Keratinocyte (primary cell): ENCODE data around the gene ADAM19. TPM values are rescaled to one million over a fixed set of nuclear protein-coding genes. Genes with fewer than 3 reads are reported as not detected.

Experiments used
- DNase-seq: peaks from one replicate; pipeline ENCODE4 v3.0.0-alpha.2; 2011; ENCODE audit warnings: low read depth, missing footprints, low spot score
- FAIRE-seq: peaks from 2 replicates; lab custom pipeline; 2011; peaks lifted over from hg19 to GRCh38; lab: Jason Lieb, UNC
- H2AFZ ChIP-seq: 2 replicates; pipeline ENCODE4 v1.6.0; 2012; ENCODE audit warnings: low read length, control low read depth, inconsistent platforms; ENCODE audit not compliant: control insufficient read depth
- H3K27ac ChIP-seq: 2 replicates; pipeline ENCODE4 v1.5.1; 2011; ENCODE audit warnings: low read length; ENCODE audit not compliant: control insufficient read depth, insufficient read depth
- H3K27me3 ChIP-seq: 3 replicates; pipeline ENCODE4 v1.6.0; 2011; ENCODE audit warnings: low read length; ENCODE audit not compliant: control insufficient read depth, insufficient read depth; ENCODE audit errors: extremely low read depth
- H3K36me3 ChIP-seq, 2 experiments: 2 replicates in 1 of 2; 3 replicates in 1 of 2; pipeline ENCODE4 v1.5.1; 2011; ENCODE audit warnings: low read length in 2 of 2, mild to moderate bottlenecking in 1 of 2; ENCODE audit not compliant: control insufficient read depth in 2 of 2, insufficient read depth in 2 of 2; ENCODE audit errors: extremely low read depth in 1 of 2
- H3K4me1 ChIP-seq: 3 replicates; pipeline ENCODE4 v1.5.1; 2011; ENCODE audit warnings: low read length; ENCODE audit not compliant: control insufficient read depth, insufficient read depth; ENCODE audit errors: extremely low read depth
- H3K4me2 ChIP-seq: 3 replicates; pipeline ENCODE4 v1.6.0; 2011; ENCODE audit warnings: low read depth, low read length; ENCODE audit not compliant: control insufficient read depth, insufficient read depth; ENCODE audit errors: extremely low read depth
- H3K4me3 ChIP-seq, 3 experiments: fragments of 200-600 bp in 1 of 3; sonication (generic) in 1 of 3; 2 replicates in 2 of 3; 3 replicates in 1 of 3; pipeline ENCODE4 v1.5.1; 2011 to 2016; ENCODE audit warnings: low read length in 3 of 3, mild to moderate bottlenecking in 3 of 3, control low read depth in 2 of 3, inconsistent platforms in 1 of 3, low read depth in 1 of 3, mixed read lengths in 1 of 3, mixed run types in 1 of 3, moderate library complexity in 1 of 3; ENCODE audit not compliant: control insufficient read depth in 2 of 3, insufficient read depth in 2 of 3; ENCODE audit errors: extremely low read depth in 1 of 3
- H3K79me2 ChIP-seq: 2 replicates; pipeline ENCODE4 v1.6.0; 2012; ENCODE audit warnings: low read length; ENCODE audit not compliant: control insufficient read depth, insufficient read depth
- H3K9ac ChIP-seq: 3 replicates; pipeline ENCODE4 v1.6.0; 2011; ENCODE audit warnings: low read length; ENCODE audit not compliant: control insufficient read depth, insufficient read depth; ENCODE audit errors: extremely low read depth
- H3K9me1 ChIP-seq: 3 replicates; pipeline ENCODE4 v1.6.0; 2011; ENCODE audit warnings: low read length; ENCODE audit not compliant: control insufficient read depth, insufficient read depth; ENCODE audit errors: extremely low read depth
- H3K9me3 ChIP-seq: 2 replicates; pipeline ENCODE4 v1.5.1; 2012; ENCODE audit warnings: low read depth, low read length; ENCODE audit not compliant: control insufficient read depth
- H4K20me1 ChIP-seq: 3 replicates; pipeline ENCODE4 v1.6.0; 2011; ENCODE audit warnings: low read length; ENCODE audit not compliant: control insufficient read depth, insufficient read depth; ENCODE audit errors: extremely low read depth
- CTCF ChIP-seq, 3 experiments: IDR thresholded peaks in 1 of 3; conservative IDR thresholded peaks in 1 of 3; optimal IDR thresholded peaks in 1 of 3; 2 replicates in 2 of 3; 3 replicates in 1 of 3; pipeline versions ENCODE3 to v1.5.1; 2011; ENCODE audit warnings: low read length in 3 of 3, mild to moderate bottlenecking in 3 of 3, moderate library complexity in 2 of 3, control low read depth in 1 of 3, inconsistent platforms in 1 of 3; ENCODE audit not compliant: insufficient read depth in 2 of 3; ENCODE audit errors: extremely low read depth in 1 of 3
- EZH2 ChIP-seq: IDR thresholded peaks from one replicate; pipeline ENCODE4 v1.6.1; 2012; ENCODE audit warnings: inconsistent platforms, mild to moderate bottlenecking, low read length, moderate library complexity
- dilution Hi-C: fragments of 300-500 bp; cut with MboI; formaldehyde crosslinking; loops from one replicate; pipeline ENCODE4 v1.7.0; 2020; ENCODE audit warnings: low sequenced_read_pairs; ENCODE audit not compliant: extremely low pct_ligation_motif_present
- polyA plus RNA-seq, 5 experiments: library from polyadenylated mRNA; depleted of rRNA in 3 of 5; stranded (reverse) in 3 of 5; stranded (forward) in 1 of 5; unstranded in 1 of 5; fragments of >200 nt; gene quantifications; 1 replicate in 1 of 5; 2 replicates in 3 of 5; 3 replicates in 1 of 5; pipeline versions ENCODE4 v1.2.1 to v1.2.3, GENCODE V29; 2011 to 2012; ENCODE audit warnings: missing spikeins in 2 of 5, low read depth in 1 of 5, low replicate concordance in 1 of 5

ADAM19 gene
- polyA plus RNA-seq, 1 donor (not counting 4 experiments of a cell fraction or from before 2014, with no cell fraction given): 22.7 TPM

DNA sequence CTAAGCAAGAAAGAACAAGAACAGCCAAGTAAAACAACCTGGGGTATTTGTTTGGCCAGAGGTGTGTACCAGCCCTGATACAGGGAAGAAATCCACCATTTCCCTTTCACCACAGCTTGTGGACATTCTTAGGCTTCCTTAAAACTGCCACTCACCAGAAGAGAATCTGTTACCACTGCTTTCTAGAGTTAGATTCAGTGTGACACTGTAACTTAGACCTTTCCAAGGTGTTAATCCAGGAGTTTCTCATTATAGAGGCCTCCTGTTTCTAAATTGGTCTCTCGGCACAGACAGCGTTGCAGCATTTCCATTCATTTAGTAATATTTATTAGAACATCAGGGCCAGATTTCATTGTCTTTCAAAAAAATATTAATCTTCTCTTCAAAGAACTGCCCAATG lies 60.6 kb downstream of the ADAM19 start:
- Histone ChIP-seq H3K9ac (no peak overlapping the region), H3K36me3 (peaks cover 3 to 12% of the 10 kb centered on the region in 2 experiments), H3K4me3 (no peak overlapping the region), H3K4me1 (peaks cover 17% of the 10 kb centered on the region), H3K4me2 (no peak overlapping the region), H3K9me1 (no peaks in the 10 kb centered on the region), H3K27me3 (no peaks in the 10 kb centered on the region), H2AFZ (no peak overlapping the region), H4K20me1 (no peaks in the 10 kb centered on the region), H3K79me2 (no peaks in the 10 kb centered on the region), H3K27ac (no peak overlapping the region), H3K9me3 (no peaks in the 10 kb centered on the region)
- dilution Hi-C loops: no loop called here
- FAIRE-seq: no peak
- DNase-seq: no peak
- no peak for TF ChIP-seq EZH2
- TF ChIP-seq CTCF (optimal IDR thresholded peaks at IDR 0.05 in 1 of 3, IDR thresholded peaks at IDR 0.05 in 1 of 3, conservative IDR thresholded peaks at IDR 0.05 in 1 of 3; ENCODE audit: extremely low read depth in 1 of 3, insufficient read depth in 2 of 3, low read length in 3 of 3): no peak

DNA sequence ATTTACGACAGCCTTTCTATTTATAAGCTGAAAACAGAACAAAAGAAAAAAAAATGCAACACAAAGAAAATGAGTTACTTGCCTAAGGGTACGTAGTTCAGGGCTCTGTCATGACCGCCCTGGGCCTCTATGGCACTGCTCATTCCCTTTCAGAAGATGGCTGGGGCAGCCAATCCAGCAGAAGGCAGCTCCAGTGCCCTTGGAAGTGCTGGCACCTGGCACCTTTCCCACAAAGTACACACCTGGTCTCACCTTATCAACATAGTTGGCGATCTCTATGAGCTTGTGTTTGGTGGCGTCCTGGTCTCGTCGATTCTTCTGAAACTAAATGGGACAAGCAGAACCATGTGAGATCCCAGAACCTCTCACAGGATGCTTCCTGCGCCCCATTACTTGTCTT lies 62.4 kb downstream of the ADAM19 start:
- Histone ChIP-seq H3K4me3 (no peak overlapping the region), H3K9me3 (no peaks in the 10 kb centered on the region), H3K27me3 (no peaks in the 10 kb centered on the region), H4K20me1 (no peaks in the 10 kb centered on the region), H3K27ac (no peak overlapping the region), H3K9ac (no peak overlapping the region), H3K36me3 (peaks cover 9 to 13% of the 10 kb centered on the region in 2 experiments), H3K79me2 (no peaks in the 10 kb centered on the region), H3K4me1 (peaks cover 17% of the 10 kb centered on the region), H2AFZ (no peak overlapping the region), H3K9me1 (no peaks in the 10 kb centered on the region), H3K4me2 (no peak overlapping the region)
- dilution Hi-C loops: no loop called here
- FAIRE-seq: no peak
- TF ChIP-seq EZH2 (no peak), CTCF (optimal IDR thresholded peaks at IDR 0.05 in 1 of 3, IDR thresholded peaks at IDR 0.05 in 1 of 3, conservative IDR thresholded peaks at IDR 0.05 in 1 of 3; ENCODE audit: extremely low read depth in 1 of 3, insufficient read depth in 2 of 3, low read length in 3 of 3) (no peak)
- DNase-seq: no peak
